ENCODE results near the gene RAD51B.

DNA sequence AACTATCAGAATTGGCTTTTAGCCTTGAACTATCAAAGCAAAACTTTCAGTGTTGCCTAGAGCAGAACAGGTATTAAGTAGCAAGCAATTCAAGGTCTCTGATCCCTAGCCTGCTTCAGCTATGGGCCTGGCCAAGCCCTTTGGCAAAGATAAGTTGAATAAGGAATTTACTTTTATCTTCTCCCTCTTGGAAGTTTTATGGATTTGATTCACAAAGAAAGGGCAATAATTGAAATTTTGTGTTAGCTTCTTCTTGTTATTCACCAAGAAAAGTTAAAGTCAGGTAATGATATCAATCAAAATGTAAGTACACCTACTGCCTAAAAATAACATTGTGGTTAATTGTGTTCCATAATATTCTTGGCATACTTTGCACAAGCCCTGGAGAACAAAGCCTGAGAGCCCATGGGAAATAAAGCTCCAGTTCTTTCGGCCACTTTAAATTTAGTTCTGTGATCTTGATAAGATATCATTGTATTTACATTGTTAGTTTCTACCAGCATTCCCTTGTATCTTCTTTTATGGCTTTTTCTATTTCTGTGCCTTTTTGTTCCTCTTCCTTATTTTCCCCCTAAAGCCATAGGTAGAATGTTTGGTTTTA lies 158.0 kb downstream of the RAD51B start:
- TF ChIP-seq, protein P1, sequence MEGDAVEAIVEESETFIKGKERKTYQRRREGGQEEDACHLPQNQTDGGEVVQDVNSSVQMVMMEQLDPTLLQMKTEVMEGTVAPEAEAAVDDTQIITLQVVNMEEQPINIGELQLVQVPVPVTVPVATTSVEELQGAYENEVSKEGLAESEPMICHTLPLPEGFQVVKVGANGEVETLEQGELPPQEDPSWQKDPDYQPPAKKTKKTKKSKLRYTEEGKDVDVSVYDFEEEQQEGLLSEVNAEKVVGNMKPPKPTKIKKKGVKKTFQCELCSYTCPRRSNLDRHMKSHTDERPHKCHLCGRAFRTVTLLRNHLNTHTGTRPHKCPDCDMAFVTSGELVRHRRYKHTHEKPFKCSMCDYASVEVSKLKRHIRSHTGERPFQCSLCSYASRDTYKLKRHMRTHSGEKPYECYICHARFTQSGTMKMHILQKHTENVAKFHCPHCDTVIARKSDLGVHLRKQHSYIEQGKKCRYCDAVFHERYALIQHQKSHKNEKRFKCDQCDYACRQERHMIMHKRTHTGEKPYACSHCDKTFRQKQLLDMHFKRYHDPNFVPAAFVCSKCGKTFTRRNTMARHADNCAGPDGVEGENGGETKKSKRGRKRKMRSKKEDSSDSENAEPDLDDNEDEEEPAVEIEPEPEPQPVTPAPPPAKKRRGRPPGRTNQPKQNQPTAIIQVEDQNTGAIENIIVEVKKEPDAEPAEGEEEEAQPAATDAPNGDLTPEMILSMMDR (IDR thresholded peaks at IDR 0.05): no peak
- TF ChIP-seq, protein P2, sequence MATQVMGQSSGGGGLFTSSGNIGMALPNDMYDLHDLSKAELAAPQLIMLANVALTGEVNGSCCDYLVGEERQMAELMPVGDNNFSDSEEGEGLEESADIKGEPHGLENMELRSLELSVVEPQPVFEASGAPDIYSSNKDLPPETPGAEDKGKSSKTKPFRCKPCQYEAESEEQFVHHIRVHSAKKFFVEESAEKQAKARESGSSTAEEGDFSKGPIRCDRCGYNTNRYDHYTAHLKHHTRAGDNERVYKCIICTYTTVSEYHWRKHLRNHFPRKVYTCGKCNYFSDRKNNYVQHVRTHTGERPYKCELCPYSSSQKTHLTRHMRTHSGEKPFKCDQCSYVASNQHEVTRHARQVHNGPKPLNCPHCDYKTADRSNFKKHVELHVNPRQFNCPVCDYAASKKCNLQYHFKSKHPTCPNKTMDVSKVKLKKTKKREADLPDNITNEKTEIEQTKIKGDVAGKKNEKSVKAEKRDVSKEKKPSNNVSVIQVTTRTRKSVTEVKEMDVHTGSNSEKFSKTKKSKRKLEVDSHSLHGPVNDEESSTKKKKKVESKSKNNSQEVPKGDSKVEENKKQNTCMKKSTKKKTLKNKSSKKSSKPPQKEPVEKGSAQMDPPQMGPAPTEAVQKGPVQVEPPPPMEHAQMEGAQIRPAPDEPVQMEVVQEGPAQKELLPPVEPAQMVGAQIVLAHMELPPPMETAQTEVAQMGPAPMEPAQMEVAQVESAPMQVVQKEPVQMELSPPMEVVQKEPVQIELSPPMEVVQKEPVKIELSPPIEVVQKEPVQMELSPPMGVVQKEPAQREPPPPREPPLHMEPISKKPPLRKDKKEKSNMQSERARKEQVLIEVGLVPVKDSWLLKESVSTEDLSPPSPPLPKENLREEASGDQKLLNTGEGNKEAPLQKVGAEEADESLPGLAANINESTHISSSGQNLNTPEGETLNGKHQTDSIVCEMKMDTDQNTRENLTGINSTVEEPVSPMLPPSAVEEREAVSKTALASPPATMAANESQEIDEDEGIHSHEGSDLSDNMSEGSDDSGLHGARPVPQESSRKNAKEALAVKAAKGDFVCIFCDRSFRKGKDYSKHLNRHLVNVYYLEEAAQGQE (IDR thresholded peaks at IDR 0.05; ENCODE audit: insufficient read depth in 1 of 2, low read depth in 2 of 2, low read length in 1 of 2): no peak
- TF ChIP-seq POLR2AphosphoS5 (IDR thresholded peaks at IDR 0.05; ENCODE audit: low read depth, low read length): no peak
- TF ChIP-seq SIN3A (IDR thresholded peaks at IDR 0.05; ENCODE audit: borderline replicate concordance, insufficient read depth, low read depth, low read length): no peak
